ENCODE data around the gene LILRB5.
"Not testable (repeated sequence)": the region's sequence is repeated elsewhere in the genome, so short reads cannot be mapped to it uniquely, and the experiment has no call there.

LILRB5 gene

GRCh38 chr19:54231077-54231931 lies 25.8 kb downstream of the LILRB5 start:
- DNase-seq (ENCODE audit: low read depth), result peak; percentile 52
- TF ChIP-seq CTCF (IDR thresholded peaks at IDR 0.05; ENCODE audit: control insufficient read depth, insufficient read depth, low read depth, low read length, missing control alignments), result peak; percentile 99
- no peak overlapping the region for H3K4me3 ChIP-seq (ENCODE audit: control insufficient read depth, low read depth, low read length)

GRCh38 chr19:54230031-54230430 lies 27.0 kb downstream of the LILRB5 start:
- no peak overlapping the region for H3K4me3 ChIP-seq (ENCODE audit: control insufficient read depth, low read depth, low read length)
- no peak for TF ChIP-seq CTCF (IDR thresholded peaks at IDR 0.05; ENCODE audit: control insufficient read depth, insufficient read depth, low read depth, low read length, missing control alignments)
- no peak for DNase-seq (ENCODE audit: low read depth)

- TF ChIP-seq CTCF (IDR thresholded peaks at IDR 0.05; ENCODE audit: control insufficient read depth, insufficient read depth, low read depth, low read length, missing control alignments), result no peak
- no peak overlapping the region for H3K4me3 ChIP-seq (ENCODE audit: control insufficient read depth, low read depth, low read length)
- no peak for DNase-seq (ENCODE audit: low read depth)
These were observed 27.9 kb downstream of the LILRB5 start for GRCh38 chr19:54229146-54229545.

GRCh38 chr19:54224619-54225018 lies 32.5 kb downstream of the LILRB5 start:
- H3K4me3 ChIP-seq (ENCODE audit: control insufficient read depth, low read depth, low read length); DNase-seq (ENCODE audit: low read depth): not testable (repeated sequence)

GRCh38 chr19:54223937-54224281 lies 33.2 kb downstream of the LILRB5 start:
- H3K4me3 ChIP-seq (ENCODE audit: control insufficient read depth, low read depth, low read length); DNase-seq (ENCODE audit: low read depth): not testable (repeated sequence)

- H3K4me3 ChIP-seq (ENCODE audit: control insufficient read depth, low read depth, low read length), result not testable (repeated sequence)
These were observed 33.7 kb downstream of the LILRB5 start for GRCh38 chr19:54223277-54223936.

GRCh38 chr19:54222474-54223276 lies 34.4 kb downstream of the LILRB5 start, which contains the start of gene LILRB3:
LILRB3 (minus strand) TSS chr19:54223007; CDS start chr19:54222976, 31 bp downstream.
- DNase-seq (ENCODE audit: low read depth); H3K4me3 ChIP-seq (ENCODE audit: control insufficient read depth, low read depth, low read length): not testable (repeated sequence)

More at GRCh38 chr19:54223277-54223936, 33.7 kb downstream of the LILRB5 start:
- not testable (repeated sequence) for DNase-seq (ENCODE audit: low read depth)

GRCh38 chr19:54221947-54222346 lies 35.1 kb downstream of the LILRB5 start:
- H3K4me3 ChIP-seq (ENCODE audit: control insufficient read depth, low read depth, low read length); DNase-seq (ENCODE audit: low read depth): not testable (repeated sequence)

GRCh38 chr19:54219702-54220101 lies 37.4 kb downstream of the LILRB5 start:
- not testable (repeated sequence) for DNase-seq (ENCODE audit: low read depth); H3K4me3 ChIP-seq (ENCODE audit: control insufficient read depth, low read depth, low read length)

All from AG09309 (cell line).